Stomach (tissue), 4 donors: ENCODE results near the gene CACNG6.

Experiments
- CTCF ChIP-seq, 7 experiments: fragments of 450-650 bp in 4 of 7; fragments of 200-600 bp in 3 of 7; sonication (generic) in 3 of 7; IDR thresholded peaks; one replicate each; pipeline ENCODE4 v1.5.1; 2016 to 2019; ENCODE audit warnings: antibody characterized with exemption in 7 of 7, control low read depth in 2 of 7, mild to moderate bottlenecking in 1 of 7
- POLR2A ChIP-seq, 4 donors: fragments of 450-650 bp; IDR thresholded peaks; one replicate each; pipeline ENCODE4 v1.6.1; 2016; ENCODE audit warnings: antibody characterized with exemption in 4 of 4, control low read depth in 2 of 4, mild to moderate bottlenecking in 1 of 4, moderate library complexity in 1 of 4
- POLR2AphosphoS5 ChIP-seq, 3 donors: sonication (generic); formaldehyde crosslinking; IDR thresholded peaks; one replicate each; pipeline ENCODE4 v1.6.1; 2016; ENCODE audit warnings: antibody characterized with exemption in 3 of 3

GRCh38 chr19:53960886-53961285 is 30.6 kb upstream of the CACNG6 start:
- TF ChIP-seq CTCF (IDR thresholded peaks at IDR 0.05): no peak
- TF ChIP-seq POLR2A (IDR thresholded peaks at IDR 0.05): no peak
- TF ChIP-seq POLR2AphosphoS5 (IDR thresholded peaks at IDR 0.05): no peak
